H9 (cell line): ENCODE measurements around the gene POU2F3. TPM values are rescaled to one million over a fixed set of nuclear protein-coding genes. Genes with fewer than 3 reads are reported as not detected.

Source experiments
- DNase-seq: peaks from one replicate; pipeline ENCODE4 v3.0.0-alpha.2; 2017
- H2AFZ ChIP-seq: one replicate; pipeline ENCODE4 v1.6.1; 2013; ENCODE audit warnings: mild to moderate bottlenecking, low read length, control low read depth, moderate library complexity
- H2AK5ac ChIP-seq: 2 replicates; pipeline ENCODE4 v1.6.1; 2013; ENCODE audit warnings: low read length, control low read depth, mixed read lengths; ENCODE audit not compliant: insufficient read length
- H2BK120ac ChIP-seq: one replicate; pipeline ENCODE4 v1.6.1; 2013; ENCODE audit warnings: low read depth, mild to moderate bottlenecking, low read length, control low read depth, inconsistent platforms; ENCODE audit not compliant: poor library complexity, severe bottlenecking
- H2BK12ac ChIP-seq: 2 replicates; pipeline ENCODE4 v1.6.1; 2013; ENCODE audit warnings: low read length, control low read depth, mixed read lengths, low read depth; ENCODE audit not compliant: insufficient read length
- H2BK15ac ChIP-seq: 2 replicates; pipeline ENCODE4 v1.6.1; 2013; ENCODE audit warnings: low read depth, low read length, control low read depth
- H2BK20ac ChIP-seq: one replicate; pipeline ENCODE4 v1.6.1; 2013; ENCODE audit warnings: low read depth, mild to moderate bottlenecking, low read length, control low read depth, inconsistent platforms; ENCODE audit not compliant: poor library complexity, severe bottlenecking
- H2BK5ac ChIP-seq: 2 replicates; pipeline ENCODE4 v1.6.1; 2013; ENCODE audit warnings: low read length, control low read depth, mixed read lengths; ENCODE audit not compliant: insufficient read length
- H3K14ac ChIP-seq: 2 replicates; pipeline ENCODE4 v1.6.1; 2013; ENCODE audit warnings: low read length, control low read depth; ENCODE audit not compliant: insufficient read depth
- H3K18ac ChIP-seq: 2 replicates; pipeline ENCODE4 v1.6.1; 2013; ENCODE audit warnings: low read depth, mild to moderate bottlenecking, mixed read lengths, low read length, control low read depth; ENCODE audit not compliant: insufficient read length
- H3K23ac ChIP-seq: 2 replicates; pipeline ENCODE4 v1.6.1; 2013; ENCODE audit warnings: low read length, control low read depth, mixed read lengths, low read depth; ENCODE audit not compliant: insufficient read length
- H3K23me2 ChIP-seq: 2 replicates; pipeline ENCODE4 v1.6.1; 2013; ENCODE audit warnings: low read depth, mild to moderate bottlenecking, mixed read lengths, low read length, control low read depth; ENCODE audit not compliant: insufficient read length, poor library complexity, severe bottlenecking
- H3K27ac ChIP-seq: 2 replicates; pipeline ENCODE4 v1.5.1; 2013; ENCODE audit warnings: low read length, control low read depth, mixed read lengths, low read depth; ENCODE audit not compliant: insufficient read length
- H3K27me3 ChIP-seq: 2 replicates; pipeline ENCODE4 v1.6.1; 2013; ENCODE audit warnings: low read length, control low read depth, inconsistent platforms; ENCODE audit not compliant: insufficient read depth
- H3K4ac ChIP-seq: 2 replicates; pipeline ENCODE4 v1.6.1; 2013; ENCODE audit warnings: low read depth, mild to moderate bottlenecking, control low read depth, inconsistent platforms, low read length, moderate library complexity
- H3K4me1 ChIP-seq: 2 replicates; pipeline ENCODE4 v1.6.1; 2013; ENCODE audit warnings: low read length, control low read depth, inconsistent platforms; ENCODE audit not compliant: insufficient read depth
- H3K4me2 ChIP-seq: 2 replicates; pipeline ENCODE4 v1.6.1; 2013; ENCODE audit warnings: low read length, control low read depth, mixed read lengths; ENCODE audit not compliant: insufficient read length, insufficient read depth
- H3K56ac ChIP-seq: 2 replicates; pipeline ENCODE4 v1.6.1; 2013; ENCODE audit warnings: low read depth, mild to moderate bottlenecking, mixed read lengths, low read length, control low read depth; ENCODE audit not compliant: insufficient read length
- H3K79me1 ChIP-seq: 2 replicates; pipeline ENCODE4 v1.6.1; 2013; ENCODE audit warnings: low read depth, mild to moderate bottlenecking, moderate library complexity, low read length, control low read depth, inconsistent platforms; ENCODE audit not compliant: insufficient read depth, poor library complexity, severe bottlenecking
- H3K79me2 ChIP-seq: 2 replicates; pipeline ENCODE4 v1.6.1; 2013; ENCODE audit warnings: low read length, control low read depth, inconsistent platforms; ENCODE audit not compliant: insufficient read depth
- H3K9ac ChIP-seq: 2 replicates; pipeline ENCODE4 v1.6.1; 2013; ENCODE audit warnings: low read length, control low read depth, mixed read lengths; ENCODE audit not compliant: insufficient read length; ENCODE audit errors: extremely low read depth
- H3K9me3 ChIP-seq: one replicate; pipeline ENCODE4 v1.6.1; 2013; ENCODE audit warnings: low read depth, low read length, inconsistent platforms; ENCODE audit not compliant: control insufficient read depth
- H3T11ph ChIP-seq: one replicate; pipeline ENCODE4 v1.6.1; 2013; ENCODE audit warnings: mild to moderate bottlenecking, low read length, control low read depth, inconsistent platforms
- H4K20me1 ChIP-seq: one replicate; pipeline ENCODE4 v1.6.1; 2013; ENCODE audit not compliant: control insufficient read depth, insufficient read length, insufficient read depth
- H4K5ac ChIP-seq: 2 replicates; pipeline ENCODE4 v1.6.1; 2013; ENCODE audit warnings: low read depth, mild to moderate bottlenecking, mixed read lengths, low read length, control low read depth; ENCODE audit not compliant: insufficient read length
- H4K8ac ChIP-seq: replicated peaks from 2 replicates; pipeline ENCODE4 v1.6.1; 2013; ENCODE audit warnings: low read length, control low read depth, mixed read lengths, low read depth; ENCODE audit not compliant: insufficient read length
- H4K91ac ChIP-seq: 2 replicates; pipeline ENCODE4 v1.6.1; 2013; ENCODE audit warnings: low read depth, mild to moderate bottlenecking, moderate library complexity, mixed read lengths, low read length, control low read depth; ENCODE audit not compliant: insufficient read length
- H3K27ac Mint-ChIP-seq, 3 experiments: 2 replicates in 2 of 3; 3 replicates in 1 of 3; pipeline ENCODE4 v1.8.0; 2020 to 2021; ENCODE audit warnings: mixed read lengths in 3 of 3, mild to moderate bottlenecking in 1 of 3, moderate library complexity in 1 of 3
- H3K27me3 Mint-ChIP-seq: 2 replicates; pipeline ENCODE4 v1.8.0; 2021; ENCODE audit warnings: low read depth, mild to moderate bottlenecking, moderate library complexity, mixed read lengths
- H3K36me3 Mint-ChIP-seq, 3 experiments: 2 replicates in 2 of 3; 3 replicates in 1 of 3; pipeline ENCODE4 v1.8.0; 2020 to 2021; ENCODE audit warnings: low read depth in 3 of 3, mixed read lengths in 3 of 3; ENCODE audit not compliant: insufficient read depth in 1 of 3
- H3K4me1 Mint-ChIP-seq, 2 experiments: 2 replicates each; pipeline ENCODE4 v1.8.0; 2020; ENCODE audit warnings: mixed read lengths in 2 of 2
- H3K4me3 Mint-ChIP-seq, 2 experiments: 2 replicates in 1 of 2; 3 replicates in 1 of 2; pipeline ENCODE4 v1.8.0; 2020 to 2021; ENCODE audit warnings: mild to moderate bottlenecking in 2 of 2, mixed read lengths in 2 of 2, moderate library complexity in 1 of 2
- H3K9me3 Mint-ChIP-seq, 2 experiments: 2 replicates in 1 of 2; 3 replicates in 1 of 2; pipeline ENCODE4 v1.8.0; 2020; ENCODE audit warnings: mild to moderate bottlenecking in 2 of 2, mixed read lengths in 2 of 2, moderate library complexity in 1 of 2
- CTCF ChIP-seq: fragments of 200-600 bp; sonication (generic); conservative IDR thresholded peaks from 3 replicates; pipeline ENCODE4 v1.8.0; 2021; ENCODE audit warnings: antibody characterized with exemption, mild to moderate bottlenecking
- WGBS: extraction: QIAGEN DNeasy Blood & Tissue Kit; methylation state at CpG from one replicate; pipeline ENCODE4 v1.1.7; 2013; ENCODE audit warnings: missing lambda C conversion rate, low lambda C conversion rate, mixed read lengths; ENCODE audit not compliant: insufficient read length; ENCODE audit errors: extremely low coverage; 5-methylcytosine and 5-hydroxymethylcytosine counted together
- long read RNA-seq: library from polyadenylated mRNA; unstranded; transcript quantifications from one replicate; pipeline ENCODE4 v2.0.0, GENCODE V29; 2020
- total RNA-seq: library from RNA; stranded (reverse); gene quantifications from 2 replicates; pipeline ENCODE4 v1.2.1, GENCODE V29; 2021

POU2F3 gene
- total RNA-seq = 1.1 and 1.3 TPM in 2 replicates
- long read RNA-seq, partial matches to known transcripts = 0 of 1 reads
- long read RNA-seq, other reads (novel, unspliced or antisense) = 0 of 1 reads

- Histone ChIP-seq H3T11ph (no peak within 1 kb of the TSS), H3K9me3 (no peaks in the 10 kb centered on the region), H4K91ac (no peak within 1 kb of the TSS), H4K5ac (no peak within 1 kb of the TSS), H2BK15ac (no peak within 1 kb of the TSS), H3K23ac (no peak within 1 kb of the TSS), H2BK12ac (no peak within 1 kb of the TSS), H3K4me2 (peak within 1 kb of the TSS; percentile 54), H3K4me1 (peaks cover 4% of the 10 kb centered on the region; the same call in 1 of the 2 replicates), H3K18ac (no peak within 1 kb of the TSS), H3K79me1 (no peaks in the 10 kb centered on the region), H3K79me2 (no peaks in the 10 kb centered on the region), H2AK5ac (no peak within 1 kb of the TSS), H4K8ac (no peak within 1 kb of the TSS), H3K9ac (no peak within 1 kb of the TSS), H2BK20ac (no peak within 1 kb of the TSS), H3K27ac (no peak within 1 kb of the TSS), H3K4ac (no peak within 1 kb of the TSS), H3K56ac (no peak within 1 kb of the TSS), H2BK5ac (no peak within 1 kb of the TSS), H4K20me1 (no peaks in the 10 kb centered on the region), H3K23me2 (peaks cover 6% of the 10 kb centered on the region), H2AFZ (no peak within 1 kb of the TSS), H2BK120ac (no peak within 1 kb of the TSS), H3K14ac (no peak within 1 kb of the TSS), H3K27me3 (peaks cover 2% of the 10 kb centered on the region; the same call in 1 of the 2 replicates)
- no CpG with 5 or more reads among the region's 66 CpGs for WGBS
- no peak within 1 kb of the TSS for H3K27ac Mint-ChIP-seq
- H3K36me3 Mint-ChIP-seq = no peaks in the 10 kb centered on the region
- peak; percentile 59 for TF ChIP-seq CTCF
- H3K27me3 Mint-ChIP-seq = peaks cover 81% of the 10 kb centered on the region
- no peaks in the 10 kb centered on the region; a peak in 1 of 5 replicates for H3K9me3 Mint-ChIP-seq
- DNase-seq = peak; percentile 65
- peaks cover 36 to 39% of the 10 kb centered on the region in 2 experiments for H3K4me1 Mint-ChIP-seq
- H3K4me3 Mint-ChIP-seq = peak within 1 kb of the TSS; percentile 57 to 79
Observed at GRCh38 chr11:120239713-120240640, at the start of gene POU2F3. Gene POU2F3 (plus strand): TSS chr11:120240140. CDS start chr11:120240344, 204 bp downstream.
